Muscle layer of colon (tissue), 2 donors: ENCODE results near the gene AGK.

Experiments
- H3K27ac ChIP-seq: one replicate; pipeline ENCODE4 v1.7.0; 2013; ENCODE audit warnings: low read depth, mild to moderate bottlenecking, low read length, moderate library complexity
- H3K27me3 ChIP-seq, 2 donors: one replicate each; pipeline ENCODE4 v1.7.0; 2013; ENCODE audit warnings: low read length in 2 of 2, mild to moderate bottlenecking in 2 of 2; ENCODE audit not compliant: insufficient read depth in 2 of 2, control insufficient read depth in 1 of 2
- H3K36me3 ChIP-seq: one replicate; pipeline ENCODE4 v1.7.0; 2013; ENCODE audit warnings: mild to moderate bottlenecking, low read length; ENCODE audit not compliant: insufficient read depth
- H3K4me1 ChIP-seq: one replicate; pipeline ENCODE4 v1.7.0; 2013; ENCODE audit warnings: mild to moderate bottlenecking, low read length; ENCODE audit not compliant: insufficient read depth
- H3K4me3 ChIP-seq, 2 donors: one replicate each; pipeline ENCODE4 v1.7.0; 2013; ENCODE audit warnings: low read length in 2 of 2, low read depth in 1 of 2, mild to moderate bottlenecking in 1 of 2, moderate library complexity in 1 of 2
- H3K9ac ChIP-seq: one replicate; pipeline ENCODE4 v1.7.0; 2013; ENCODE audit warnings: low read length
- H3K9me3 ChIP-seq: one replicate; pipeline ENCODE4 v1.7.0; 2013; ENCODE audit warnings: mild to moderate bottlenecking, low read length
- donor health status: abdominal sarcoma.
- donor health status: Adenocarcinoma of cecum.

AGK gene

DNA sequence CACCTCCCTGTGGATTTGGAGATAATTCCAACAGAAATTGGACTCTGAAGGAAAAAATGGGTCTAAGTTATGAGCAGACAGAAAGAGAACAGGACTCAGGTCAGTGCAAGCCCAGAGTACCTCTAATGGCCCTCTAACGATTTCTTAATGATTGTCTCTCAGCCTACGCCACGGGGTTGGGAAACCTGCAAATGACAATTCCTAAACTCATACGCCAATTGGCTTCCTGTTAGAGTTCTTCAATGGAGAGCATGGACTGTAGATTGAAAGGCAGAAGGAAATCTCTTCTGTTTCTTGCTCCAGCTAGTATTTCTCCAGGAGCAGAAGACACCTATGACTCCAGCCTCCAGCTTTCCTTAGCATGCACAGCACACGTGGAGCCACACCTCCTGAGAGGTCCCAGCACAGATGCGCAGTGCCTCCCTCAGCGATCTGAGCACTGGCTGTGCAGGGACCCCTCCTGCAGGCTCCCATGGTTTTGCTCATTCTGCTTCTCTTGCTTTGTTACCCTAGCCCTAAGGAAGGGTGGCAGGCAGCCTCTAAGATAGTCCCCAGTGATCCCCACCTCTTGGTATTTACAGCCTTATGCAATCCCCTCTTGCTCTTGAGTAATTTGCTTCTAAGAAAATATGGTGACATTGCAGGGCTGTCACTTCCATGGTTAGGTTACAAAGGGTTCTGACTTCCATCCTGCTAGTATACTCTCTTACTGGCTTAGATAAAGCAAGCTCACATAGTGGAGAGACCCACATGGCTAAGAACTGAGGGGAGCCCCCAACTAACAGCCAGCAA lies 120.7 kb downstream of the AGK start:
- no peaks in the 10 kb centered on the region for H3K4me1 ChIP-seq
- H3K27me3 ChIP-seq, result no peaks in the 10 kb centered on the region
- H3K27ac ChIP-seq, result no peak overlapping the region
- H3K9me3 ChIP-seq, result no peaks in the 10 kb centered on the region
- peaks cover 23% of the 10 kb centered on the region for H3K36me3 ChIP-seq
- H3K4me3 ChIP-seq, result no peak overlapping the region
- no peak overlapping the region for H3K9ac ChIP-seq

DNA sequence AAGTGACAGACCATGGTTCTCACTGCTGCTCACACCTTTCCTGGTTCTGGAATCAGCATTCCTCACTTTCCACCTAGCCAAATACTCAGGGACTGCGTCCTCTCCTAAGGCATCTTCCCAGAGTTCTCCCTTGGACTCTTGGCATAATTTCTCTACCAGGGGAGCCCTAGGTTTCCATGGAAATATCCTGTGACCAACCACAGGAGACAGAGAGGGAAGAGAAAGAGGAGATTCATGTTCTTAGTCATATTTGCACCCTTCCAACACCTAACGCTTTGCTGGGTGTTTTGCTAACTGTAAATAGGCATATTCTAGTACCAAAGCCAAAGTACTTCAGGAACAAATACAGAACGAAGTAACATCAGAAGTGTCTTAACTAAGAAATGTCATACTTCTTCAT lies 122.1 kb downstream of the AGK start:
- H3K4me3 ChIP-seq, result no peak overlapping the region
- no peaks in the 10 kb centered on the region for H3K4me1 ChIP-seq
- H3K9ac ChIP-seq, result no peak overlapping the region
- no peak overlapping the region for H3K27ac ChIP-seq
- H3K27me3 ChIP-seq, result no peaks in the 10 kb centered on the region
- H3K36me3 ChIP-seq, result peaks cover 23% of the 10 kb centered on the region
- no peaks in the 10 kb centered on the region for H3K9me3 ChIP-seq

DNA sequence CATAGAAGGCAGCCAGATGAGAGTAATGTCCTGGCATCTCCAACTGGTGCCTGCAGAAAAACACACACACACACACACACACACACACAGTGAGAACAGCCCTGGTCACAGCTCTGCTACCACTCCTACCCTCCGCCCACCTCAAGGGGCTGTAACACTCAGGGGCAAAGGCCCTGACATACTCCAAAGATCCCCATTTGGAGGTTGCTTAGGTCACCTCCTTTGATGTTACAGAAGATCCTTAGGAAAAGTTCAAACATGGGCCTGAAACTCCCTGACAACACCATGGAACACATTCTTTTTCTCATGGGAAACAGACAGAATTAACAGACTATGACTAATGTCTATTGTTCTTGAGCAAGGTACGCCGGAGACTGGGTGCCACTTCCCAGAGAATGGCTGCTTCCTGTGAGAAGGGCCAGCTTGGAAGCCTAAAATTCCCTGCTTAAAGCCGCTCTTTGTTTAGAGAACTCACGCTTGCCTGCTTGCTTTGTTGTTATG lies 123.0 kb downstream of the AGK start:
- Histone ChIP-seq H3K4me1 (no peaks in the 10 kb centered on the region), H3K9ac (no peak overlapping the region), H3K27ac (no peak overlapping the region)

DNA sequence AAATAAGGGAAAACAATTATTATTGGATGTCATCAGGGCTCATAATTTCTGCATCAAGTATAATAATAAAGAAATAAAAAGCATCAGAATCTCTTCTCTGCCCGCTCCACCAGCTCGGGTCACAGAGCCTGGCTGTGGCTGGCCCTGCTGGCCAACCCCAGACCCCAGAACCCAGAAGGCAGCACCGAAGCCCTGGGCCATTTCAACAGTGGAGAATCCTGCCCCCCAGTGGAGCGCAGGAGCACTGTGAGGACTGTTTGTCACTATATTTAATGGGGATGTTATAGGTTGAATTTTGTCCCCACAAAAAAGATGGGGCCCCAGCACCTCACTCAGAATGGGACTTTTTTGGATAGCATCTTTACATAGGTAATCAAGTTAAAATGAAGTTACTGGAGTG lies 123.5 kb downstream of the AGK start:
- H3K36me3 ChIP-seq, result peaks cover 23% of the 10 kb centered on the region
- H3K9me3 ChIP-seq, result no peaks in the 10 kb centered on the region
- no peaks in the 10 kb centered on the region for H3K4me1 ChIP-seq
- H3K27me3 ChIP-seq, result no peaks in the 10 kb centered on the region
- no peak overlapping the region for H3K9ac ChIP-seq
- no peak overlapping the region for H3K4me3 ChIP-seq
- H3K27ac ChIP-seq, result no peak overlapping the region

More for the DNA sequence above, 123.0 kb downstream of the AGK start:
- H3K9me3 ChIP-seq, result no peaks in the 10 kb centered on the region
- no peaks in the 10 kb centered on the region for H3K27me3 ChIP-seq
- H3K36me3 ChIP-seq, result peaks cover 23% of the 10 kb centered on the region
- H3K4me3 ChIP-seq, result no peak overlapping the region

GRCh38 chr7:141675436-141676215 lies 124.4 kb downstream of the AGK start:
- H3K27ac ChIP-seq, result no peak overlapping the region
- H3K4me1 ChIP-seq, result no peaks in the 10 kb centered on the region
- H3K36me3 ChIP-seq, result peaks cover 19% of the 10 kb centered on the region
- no peak overlapping the region for H3K4me3 ChIP-seq
- H3K9ac ChIP-seq, result no peak overlapping the region
- H3K9me3 ChIP-seq, result no peaks in the 10 kb centered on the region
- H3K27me3 ChIP-seq, result no peaks in the 10 kb centered on the region

GRCh38 chr7:141676618-141677017 lies 125.4 kb downstream of the AGK start:
- Histone ChIP-seq H3K4me1 (no peaks in the 10 kb centered on the region), H3K9ac (no peak overlapping the region), H3K9me3 (no peaks in the 10 kb centered on the region), H3K36me3 (peaks cover 26% of the 10 kb centered on the region), H3K27me3 (no peaks in the 10 kb centered on the region), H3K4me3 (no peak overlapping the region), H3K27ac (no peak overlapping the region)

DNA sequence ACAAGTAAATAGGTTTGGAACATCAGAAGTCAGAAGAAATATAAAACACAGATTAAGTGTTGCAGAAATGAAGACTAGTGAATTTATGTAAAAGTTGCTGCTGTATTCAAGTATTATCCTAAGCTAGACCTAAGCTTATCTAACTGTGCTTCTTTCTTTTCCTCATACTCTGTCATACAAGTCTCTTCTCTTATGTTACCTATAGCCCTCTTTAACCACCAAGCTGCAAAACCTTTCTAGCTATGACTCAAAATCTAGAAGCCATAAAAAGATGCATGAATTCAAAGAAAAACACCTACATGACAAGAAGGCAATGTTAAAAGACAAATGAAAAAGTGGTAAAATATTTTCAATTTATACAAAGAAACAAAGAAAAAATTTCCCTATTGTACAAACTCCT lies 127.8 kb downstream of the AGK start:
- peaks cover 13% of the 10 kb centered on the region for H3K36me3 ChIP-seq

GRCh38 chr7:141685285-141686023 lies 134.2 kb downstream of the AGK start:
- Histone ChIP-seq H3K36me3 (peaks cover 28% of the 10 kb centered on the region), H3K27me3 (no peaks in the 10 kb centered on the region), H3K4me3 (no peak overlapping the region), H3K4me1 (no peaks in the 10 kb centered on the region), H3K9me3 (no peaks in the 10 kb centered on the region), H3K27ac (no peak overlapping the region), H3K9ac (no peak overlapping the region)

More for the DNA sequence above, 127.8 kb downstream of the AGK start:
- Histone ChIP-seq H3K27ac (no peak overlapping the region), H3K27me3 (no peaks in the 10 kb centered on the region), H3K4me3 (no peak overlapping the region), H3K9ac (no peak overlapping the region), H3K9me3 (no peaks in the 10 kb centered on the region), H3K4me1 (no peaks in the 10 kb centered on the region)

DNA sequence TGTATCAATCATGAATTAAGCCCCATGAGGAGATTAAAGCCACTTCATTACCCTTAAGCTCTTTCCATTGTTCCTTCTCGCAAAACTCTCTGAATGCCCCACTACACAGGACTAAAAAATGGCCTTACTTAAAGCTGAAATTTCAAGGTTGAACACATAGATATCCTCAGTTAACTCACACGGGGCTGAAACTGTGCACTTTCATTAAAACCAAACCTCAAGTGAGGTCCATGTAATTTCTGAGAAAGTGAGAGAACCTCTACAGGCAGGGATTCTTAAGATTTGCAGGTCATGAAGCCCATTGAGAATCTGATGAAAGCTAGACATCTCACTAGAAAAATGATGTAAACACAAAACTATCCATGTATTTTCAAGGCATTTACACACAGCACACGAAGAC lies 134.9 kb downstream of the AGK start:
- H3K36me3 ChIP-seq, result peaks cover 22% of the 10 kb centered on the region
- no peaks in the 10 kb centered on the region for H3K4me1 ChIP-seq
- H3K27ac ChIP-seq, result no peak overlapping the region
- H3K4me3 ChIP-seq, result no peak overlapping the region
- no peak overlapping the region for H3K9ac ChIP-seq
- H3K9me3 ChIP-seq, result no peaks in the 10 kb centered on the region
- no peaks in the 10 kb centered on the region for H3K27me3 ChIP-seq

DNA sequence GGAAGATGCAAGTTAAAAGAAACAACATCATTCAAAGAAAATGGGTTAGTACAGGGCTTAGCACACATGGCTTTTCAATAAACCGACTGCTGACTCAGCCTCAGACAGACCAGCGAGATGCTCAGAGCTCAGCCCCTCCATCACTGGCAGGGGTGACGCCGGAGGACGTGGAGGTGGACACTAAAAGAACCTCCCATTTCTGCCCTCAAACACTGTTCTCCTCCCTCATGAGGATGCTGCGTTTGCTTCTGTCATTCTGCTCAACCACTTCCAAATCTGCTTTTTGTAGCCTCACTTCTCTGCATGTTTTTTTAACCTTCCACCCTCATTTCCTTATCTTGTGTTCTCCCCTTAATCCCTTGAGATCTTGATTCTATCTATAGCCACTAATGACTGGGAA lies 135.5 kb downstream of the AGK start:
- Histone ChIP-seq H3K36me3 (peaks cover 16% of the 10 kb centered on the region), H3K9ac (no peak overlapping the region), H3K9me3 (no peaks in the 10 kb centered on the region), H3K4me3 (no peak overlapping the region), H3K4me1 (no peaks in the 10 kb centered on the region), H3K27ac (no peak overlapping the region), H3K27me3 (no peaks in the 10 kb centered on the region)

DNA sequence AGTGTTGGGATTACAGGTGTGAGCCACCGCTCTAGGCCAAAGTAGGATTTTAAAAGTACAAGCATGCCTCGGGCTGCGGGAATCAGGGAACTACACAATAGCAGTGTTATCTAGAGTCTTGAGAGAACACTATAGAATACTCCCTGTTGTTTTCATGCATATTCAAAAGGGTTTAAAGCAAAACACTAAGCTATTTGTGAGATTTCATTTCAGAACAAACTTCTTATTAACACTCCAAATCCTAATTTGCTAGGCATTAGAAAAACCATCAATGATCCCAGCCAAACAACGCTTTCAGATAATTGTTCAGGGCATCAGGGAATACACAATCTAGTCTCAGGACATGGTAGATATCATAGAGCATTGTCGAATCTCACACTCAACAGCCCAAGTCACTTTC lies 136.8 kb downstream of the AGK start:
- no peak overlapping the region for H3K9ac ChIP-seq
- H3K27me3 ChIP-seq, result no peaks in the 10 kb centered on the region
- H3K4me3 ChIP-seq, result no peak overlapping the region
- no peak overlapping the region for H3K27ac ChIP-seq
- peaks cover 15% of the 10 kb centered on the region for H3K36me3 ChIP-seq
- H3K4me1 ChIP-seq, result no peaks in the 10 kb centered on the region
- H3K9me3 ChIP-seq, result no peaks in the 10 kb centered on the region
